ENCODE measurements around the gene SPDYE3. TPM values are rescaled to one million over a fixed set of nuclear protein-coding genes. Genes with fewer than 3 reads are reported as not detected.
A peak's percentile ranks its signal among the peaks of the same experiment; 100 is the strongest.
"Not testable (repeated sequence)": the region's sequence is repeated elsewhere in the genome, so short reads cannot be mapped to it uniquely, and the experiment has no call there.

The SPDYE3 gene
- total RNA-seq, 6 experiments from 2014 or later, result not detected

DNA sequence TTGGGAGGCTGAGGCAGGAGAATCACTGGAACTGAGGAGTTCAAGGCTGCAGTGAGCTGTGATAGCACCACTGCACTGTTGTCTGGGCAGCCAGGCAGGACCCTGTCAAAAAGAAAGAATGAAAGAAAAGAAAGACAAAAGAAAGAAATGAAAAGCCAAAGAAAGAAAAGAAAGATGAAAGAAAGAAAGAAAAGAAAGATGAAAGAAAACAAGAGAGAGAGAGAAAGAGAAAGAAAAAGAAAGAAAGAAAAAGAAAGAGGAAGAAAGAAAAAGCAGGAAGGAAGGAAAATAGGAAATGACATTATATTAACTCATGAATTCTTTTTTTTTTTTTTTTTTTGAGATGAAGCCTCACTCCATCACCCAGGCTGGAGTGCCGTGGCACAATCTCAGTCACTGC is 32.4 kb upstream of the SPDYE3 start:
- H3K4me3 ChIP-seq, result no peak overlapping the region
- no peak for DNase-seq
- no peaks in the 10 kb centered on the region for H3K27me3 ChIP-seq
- ATAC-seq, result no peak
- H3K4me1 ChIP-seq, result peaks cover 0 to 1% (median 0%) of the 10 kb centered on the region in 4 donors
- H3K27ac ChIP-seq, result no peak overlapping the region
- intact Hi-C loops (cut with DNase I), result no loop called here
- no peaks in the 10 kb centered on the region for H3K9me3 ChIP-seq
- TF ChIP-seq POLR2A (IDR thresholded peaks at IDR 0.05), result no peak
- TF ChIP-seq, protein P1, sequence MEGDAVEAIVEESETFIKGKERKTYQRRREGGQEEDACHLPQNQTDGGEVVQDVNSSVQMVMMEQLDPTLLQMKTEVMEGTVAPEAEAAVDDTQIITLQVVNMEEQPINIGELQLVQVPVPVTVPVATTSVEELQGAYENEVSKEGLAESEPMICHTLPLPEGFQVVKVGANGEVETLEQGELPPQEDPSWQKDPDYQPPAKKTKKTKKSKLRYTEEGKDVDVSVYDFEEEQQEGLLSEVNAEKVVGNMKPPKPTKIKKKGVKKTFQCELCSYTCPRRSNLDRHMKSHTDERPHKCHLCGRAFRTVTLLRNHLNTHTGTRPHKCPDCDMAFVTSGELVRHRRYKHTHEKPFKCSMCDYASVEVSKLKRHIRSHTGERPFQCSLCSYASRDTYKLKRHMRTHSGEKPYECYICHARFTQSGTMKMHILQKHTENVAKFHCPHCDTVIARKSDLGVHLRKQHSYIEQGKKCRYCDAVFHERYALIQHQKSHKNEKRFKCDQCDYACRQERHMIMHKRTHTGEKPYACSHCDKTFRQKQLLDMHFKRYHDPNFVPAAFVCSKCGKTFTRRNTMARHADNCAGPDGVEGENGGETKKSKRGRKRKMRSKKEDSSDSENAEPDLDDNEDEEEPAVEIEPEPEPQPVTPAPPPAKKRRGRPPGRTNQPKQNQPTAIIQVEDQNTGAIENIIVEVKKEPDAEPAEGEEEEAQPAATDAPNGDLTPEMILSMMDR (IDR thresholded peaks at IDR 0.05), result no peak
- no peaks in the 10 kb centered on the region for H3K36me3 ChIP-seq
- WGBS (ENCODE audit: insufficient coverage, low coverage, low lambda C conversion rate, missing lambda C conversion rate), result 67% methylated on average over 1 of the region's 1 CpG

DNA sequence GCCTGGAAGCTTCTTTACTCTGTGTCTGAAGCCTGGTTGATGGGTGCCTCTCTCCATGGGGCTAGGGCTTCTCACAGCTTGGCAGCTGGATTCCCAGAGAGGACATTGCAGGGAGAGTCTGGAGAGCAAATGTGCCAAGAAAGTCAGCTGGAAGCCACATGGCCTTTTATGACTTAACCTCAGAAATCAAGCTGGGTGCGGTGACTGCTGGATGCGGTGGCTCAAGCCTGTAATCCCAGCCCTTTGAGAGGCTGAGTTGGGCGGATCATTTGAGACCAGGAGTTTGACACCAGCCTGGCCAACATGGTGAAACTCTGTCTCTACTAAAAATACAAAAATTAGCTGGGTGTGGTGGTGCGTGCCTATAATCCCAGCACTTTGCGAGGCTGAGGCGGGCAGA is 31.4 kb upstream of the SPDYE3 start:
- 100% methylated on average over 2 of the region's 6 CpGs for WGBS (ENCODE audit: insufficient coverage, low coverage, low lambda C conversion rate, missing lambda C conversion rate)
- intact Hi-C loops (cut with DNase I), result not testable (repeated sequence)

DNA sequence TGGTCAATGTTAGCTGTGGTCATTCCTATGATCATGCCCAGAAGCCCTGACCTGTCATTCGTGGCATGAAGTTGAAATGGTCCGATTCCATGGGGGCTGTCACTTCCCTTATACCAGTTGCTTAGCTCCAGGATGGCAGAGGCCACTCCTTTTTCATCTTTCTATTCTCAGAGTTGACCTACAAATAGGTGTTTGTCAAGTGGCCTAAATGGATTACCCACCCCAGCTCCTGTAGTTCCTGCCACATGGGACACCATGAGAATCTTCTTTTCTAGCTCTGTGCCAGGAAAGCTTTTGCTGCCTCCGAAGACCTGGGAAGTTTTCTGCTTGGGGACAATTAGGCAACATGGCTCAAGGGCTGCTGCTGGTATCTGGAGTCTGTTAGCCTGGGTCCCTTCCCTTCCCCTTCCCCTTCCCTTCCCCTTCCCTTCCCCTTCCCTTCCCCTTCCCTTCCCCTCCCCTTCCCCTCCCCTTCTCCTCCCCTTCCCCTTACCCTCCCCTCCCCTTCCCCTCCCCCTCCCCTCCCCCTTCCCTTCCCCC is 25.4 kb upstream of the SPDYE3 start:
- 90% methylated on average over 2 of the region's 3 CpGs for WGBS (ENCODE audit: insufficient coverage, low coverage, low lambda C conversion rate, missing lambda C conversion rate)
- H3K4me3 ChIP-seq; H3K9me3 ChIP-seq; H3K27ac ChIP-seq; H3K36me3 ChIP-seq; intact Hi-C loops (cut with DNase I); H3K27me3 ChIP-seq; H3K4me1 ChIP-seq; DNase-seq; ATAC-seq: not testable (repeated sequence)

More for the DNA sequence above, 31.4 kb upstream of the SPDYE3 start:
- H3K9me3 ChIP-seq, H3K36me3 ChIP-seq, H3K27me3 ChIP-seq, ATAC-seq, DNase-seq, H3K4me1 ChIP-seq, H3K4me3 ChIP-seq, H3K27ac ChIP-seq: not testable (repeated sequence)

DNA sequence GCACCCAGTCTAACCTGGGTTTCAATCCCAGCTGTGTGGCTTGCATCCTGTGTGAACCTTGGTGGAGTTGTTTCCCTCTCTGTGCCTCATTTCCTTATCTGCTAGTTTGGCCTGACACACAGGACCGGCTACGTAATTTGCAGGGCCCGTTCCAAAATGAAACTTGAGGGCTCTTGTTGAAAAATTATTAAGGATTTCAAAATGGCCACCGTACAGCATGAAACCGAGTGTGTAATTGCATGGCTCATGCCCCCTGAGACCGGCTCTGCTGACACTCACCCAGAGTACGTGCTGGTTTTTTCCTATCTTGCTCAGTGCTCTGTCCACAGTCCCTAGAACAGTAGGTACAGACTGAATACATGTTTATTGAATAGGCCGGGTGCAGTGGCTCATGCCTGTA is 24.4 kb upstream of the SPDYE3 start:
- H3K4me3 ChIP-seq; H3K27ac ChIP-seq; H3K27me3 ChIP-seq; DNase-seq; intact Hi-C loops (cut with DNase I); H3K36me3 ChIP-seq; H3K4me1 ChIP-seq; ATAC-seq; H3K9me3 ChIP-seq: not testable (repeated sequence)
- WGBS (ENCODE audit: insufficient coverage, low coverage, low lambda C conversion rate, missing lambda C conversion rate), result 100% methylated on average over 1 of the region's 8 CpGs

DNA sequence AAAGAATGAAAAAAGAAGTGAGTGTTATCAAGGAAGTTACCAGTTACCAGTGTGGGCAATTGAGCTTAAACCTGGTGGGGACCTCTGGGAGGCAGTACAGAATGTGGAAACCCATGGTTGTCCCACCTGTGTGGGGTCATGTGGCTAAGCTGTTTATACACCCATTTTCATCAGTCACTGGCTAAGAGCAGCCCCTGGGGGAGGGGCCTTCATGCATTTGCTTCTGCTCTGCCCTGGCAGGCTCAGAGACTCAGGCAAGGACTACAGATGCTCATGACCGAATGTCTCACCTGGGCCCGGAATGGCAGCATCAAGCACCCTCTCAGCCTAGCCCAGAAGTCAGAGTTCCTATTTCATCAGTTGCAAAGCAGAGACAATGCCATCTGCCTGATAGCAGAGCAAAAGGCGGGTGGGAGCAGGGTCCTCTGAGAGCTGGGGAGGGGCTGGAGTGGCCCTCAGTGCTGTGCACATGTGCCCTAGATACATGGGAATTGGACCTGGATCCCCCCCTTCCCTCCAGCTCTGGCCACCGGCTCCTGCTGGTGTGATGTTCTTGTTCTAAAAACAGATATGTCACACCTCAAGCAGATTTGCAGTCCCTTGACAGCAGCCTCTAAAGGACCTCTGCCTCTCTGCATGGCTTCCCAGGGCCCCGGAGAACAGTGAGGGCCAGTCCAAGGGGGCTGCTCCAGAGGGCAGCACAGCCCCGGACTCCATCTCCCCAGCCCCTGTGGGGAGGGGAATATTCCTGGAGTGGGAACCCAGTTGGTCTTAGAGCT is 20.1 kb upstream of the SPDYE3 start:
- H3K9me3 ChIP-seq; H3K27ac ChIP-seq; DNase-seq; H3K4me1 ChIP-seq; H3K27me3 ChIP-seq; H3K4me3 ChIP-seq; intact Hi-C loops (cut with DNase I); ATAC-seq; H3K36me3 ChIP-seq: not testable (repeated sequence)
- WGBS (ENCODE audit: insufficient coverage, low coverage, low lambda C conversion rate, missing lambda C conversion rate), result 100% methylated on average over 1 of the region's 6 CpGs

DNA sequence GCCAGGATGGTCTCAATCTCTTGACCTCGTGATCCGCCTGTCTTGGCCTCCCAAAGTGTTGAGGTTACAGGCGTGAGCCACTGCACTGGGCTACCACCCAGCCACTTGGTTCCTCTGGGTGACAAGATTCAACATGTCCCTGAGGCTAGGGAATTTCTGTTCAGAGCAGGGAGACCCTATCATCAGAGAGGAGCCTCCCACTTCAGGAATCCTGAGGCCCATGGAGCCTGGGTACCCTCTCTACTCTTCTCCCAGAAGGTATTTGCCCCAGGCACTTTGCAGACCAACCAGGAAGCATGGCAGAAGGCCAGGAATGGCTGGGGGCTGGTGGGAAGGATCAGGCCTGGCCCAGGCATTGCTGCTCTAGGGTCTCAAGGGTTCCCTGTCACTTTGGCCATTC is 19.2 kb upstream of the SPDYE3 start:
- intact Hi-C loops (cut with DNase I); H3K4me1 ChIP-seq; DNase-seq; H3K4me3 ChIP-seq; H3K27ac ChIP-seq; H3K9me3 ChIP-seq; H3K27me3 ChIP-seq; ATAC-seq; H3K36me3 ChIP-seq: not testable (repeated sequence)
- WGBS (ENCODE audit: insufficient coverage, low coverage, low lambda C conversion rate, missing lambda C conversion rate), result no CpG with 5 or more reads among the region's 3 CpGs

GRCh38 chr7:100292162-100292561 is 15.3 kb upstream of the SPDYE3 start:
- 100% methylated on average over 1 of the region's 1 CpG for WGBS (ENCODE audit: insufficient coverage, low coverage, low lambda C conversion rate, missing lambda C conversion rate)
- DNase-seq; H3K27me3 ChIP-seq; H3K36me3 ChIP-seq; ATAC-seq; H3K27ac ChIP-seq; H3K4me1 ChIP-seq; intact Hi-C loops (cut with DNase I); H3K4me3 ChIP-seq; H3K9me3 ChIP-seq: not testable (repeated sequence)

DNA sequence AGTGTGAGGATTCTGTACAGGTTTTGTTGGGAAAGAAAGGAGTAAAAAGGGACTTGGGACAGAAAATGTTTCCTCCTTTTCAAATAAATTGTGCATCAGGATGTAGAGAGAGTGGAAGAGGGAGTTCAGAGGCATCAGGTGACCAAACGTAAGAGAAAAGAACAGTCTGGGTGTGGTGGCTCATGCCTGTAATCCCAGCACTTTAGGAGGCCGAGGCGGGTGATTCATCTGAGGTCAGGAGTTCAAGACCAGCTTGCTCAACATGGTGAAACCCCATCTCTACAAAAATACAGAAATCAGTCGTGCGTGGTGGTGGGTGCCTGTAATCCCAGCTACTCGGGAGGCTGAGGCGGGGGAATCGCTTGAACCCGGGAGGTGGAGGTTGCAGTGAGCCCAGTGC is 12.2 kb upstream of the SPDYE3 start:
- intact Hi-C loops (cut with DNase I), result not testable (repeated sequence)

DNA sequence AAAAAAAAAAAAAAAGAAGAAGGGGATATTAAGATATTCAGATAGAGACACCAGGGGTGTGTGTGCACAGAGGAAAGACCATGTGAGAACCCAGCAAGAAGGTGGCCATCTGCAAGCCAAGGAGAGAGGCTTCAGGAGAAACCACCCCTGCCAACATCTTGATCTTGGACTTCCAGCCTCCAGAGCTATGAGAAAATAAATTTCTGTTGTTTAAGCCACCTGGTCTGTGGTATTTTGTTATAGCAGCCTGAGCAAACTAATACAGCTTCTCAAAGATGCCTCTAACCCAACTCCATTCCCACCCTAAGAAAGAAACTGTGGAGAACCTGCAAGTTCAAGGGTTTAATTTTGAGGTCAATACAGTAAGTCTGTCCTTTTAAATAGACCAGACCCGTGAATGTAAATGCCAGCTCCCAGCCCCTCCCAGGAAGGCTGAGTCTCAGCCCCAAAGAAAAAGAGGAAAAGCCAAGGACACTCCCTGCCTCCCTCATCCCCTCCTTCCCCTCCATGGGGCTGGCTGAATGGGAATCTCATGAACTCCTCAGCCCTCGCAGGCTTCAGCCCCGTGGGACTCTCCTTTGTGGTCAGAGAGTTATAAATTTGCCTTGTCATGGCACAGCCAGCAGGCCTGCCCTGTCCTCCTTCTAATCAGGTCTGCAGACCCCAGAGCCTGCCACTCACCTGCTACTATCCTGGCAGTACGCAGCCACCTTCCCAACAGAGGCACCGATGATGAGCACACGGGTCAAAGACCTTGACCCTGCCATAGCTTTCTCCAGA is 9.5 kb upstream of the SPDYE3 start:
- DNase-seq; H3K27me3 ChIP-seq; H3K4me3 ChIP-seq; H3K4me1 ChIP-seq; intact Hi-C loops (cut with DNase I); H3K27ac ChIP-seq; H3K36me3 ChIP-seq; H3K9me3 ChIP-seq: not testable (repeated sequence)
- peak in 1 of 4 donors; percentile 31 for ATAC-seq
- no CpG with 5 or more reads among the region's 6 CpGs for WGBS (ENCODE audit: insufficient coverage, low coverage, low lambda C conversion rate, missing lambda C conversion rate)

More for the DNA sequence above, 12.2 kb upstream of the SPDYE3 start:
- ATAC-seq, H3K27me3 ChIP-seq, H3K9me3 ChIP-seq, H3K4me1 ChIP-seq, H3K27ac ChIP-seq, H3K36me3 ChIP-seq, DNase-seq, H3K4me3 ChIP-seq: not testable (repeated sequence)
- WGBS (ENCODE audit: insufficient coverage, low coverage, low lambda C conversion rate, missing lambda C conversion rate), result 75% methylated on average over 4 of the region's 9 CpGs

GRCh38 chr7:100298632-100298895 is 8.9 kb upstream of the SPDYE3 start:
- H3K27ac ChIP-seq; H3K36me3 ChIP-seq; H3K4me1 ChIP-seq; intact Hi-C loops (cut with DNase I); DNase-seq; H3K9me3 ChIP-seq; H3K4me3 ChIP-seq; H3K27me3 ChIP-seq; ATAC-seq: not testable (repeated sequence)
- WGBS (ENCODE audit: insufficient coverage, low coverage, low lambda C conversion rate, missing lambda C conversion rate), result 83% methylated on average over 7 of the region's 7 CpGs

All from right lobe of liver (tissue), 6 donors.